ENCODE data around the gene TRIM42. TPM values are rescaled to one million over a fixed set of nuclear protein-coding genes. Genes with fewer than 3 reads are reported as not detected.

TRIM42 gene
- not detected for polyA plus RNA-seq (2012; ENCODE audit: low read depth, missing spikeins)

DNA sequence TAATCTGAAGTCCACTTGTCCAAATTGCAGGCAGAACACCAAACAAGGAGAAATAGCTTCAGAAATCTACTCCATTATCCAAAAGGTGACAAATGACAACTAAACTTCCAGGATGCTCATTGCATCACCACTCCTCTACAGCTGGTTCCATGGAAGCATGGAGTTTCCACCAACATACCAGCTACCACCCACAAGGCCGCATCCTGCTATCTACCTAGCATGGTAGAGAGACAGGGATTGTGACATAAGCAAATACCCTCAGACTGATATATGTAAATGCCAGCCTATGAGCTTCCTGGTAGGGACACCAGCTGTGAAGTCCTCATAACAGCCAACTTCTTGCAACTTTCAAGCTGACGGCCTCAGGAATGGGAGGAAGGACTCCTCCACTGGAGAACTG is at the start of gene TRIM42:
Gene TRIM42 (plus strand): TSS at position 301 of the 400 bp plus-strand sequence. CDS start 166 bp downstream, outside the sequence.
- no peak for FAIRE-seq
- no peak for DNase-seq (ENCODE audit: insufficient read length, low spot score)
- no peak for TF ChIP-seq SPI1 (IDR thresholded peaks at IDR 0.05; ENCODE audit: low read depth, low read length)
- no peak for TF ChIP-seq TAF1 (IDR thresholded peaks at IDR 0.05; ENCODE audit: low read depth, low read length)
- TF ChIP-seq POLR2AphosphoS5 (IDR thresholded peaks at IDR 0.05; ENCODE audit: low read depth, low read length) = no peak
- no peak for TF ChIP-seq PAX5 (IDR thresholded peaks at IDR 0.05; ENCODE audit: insufficient read depth, low read length, severe bottlenecking)
- no peak for TF ChIP-seq POU2F2 (IDR thresholded peaks at IDR 0.05; ENCODE audit: low read depth, low read length)
- no peak for TF ChIP-seq POLR2A (IDR thresholded peaks at IDR 0.05; ENCODE audit: low read depth, low read length)

DNA sequence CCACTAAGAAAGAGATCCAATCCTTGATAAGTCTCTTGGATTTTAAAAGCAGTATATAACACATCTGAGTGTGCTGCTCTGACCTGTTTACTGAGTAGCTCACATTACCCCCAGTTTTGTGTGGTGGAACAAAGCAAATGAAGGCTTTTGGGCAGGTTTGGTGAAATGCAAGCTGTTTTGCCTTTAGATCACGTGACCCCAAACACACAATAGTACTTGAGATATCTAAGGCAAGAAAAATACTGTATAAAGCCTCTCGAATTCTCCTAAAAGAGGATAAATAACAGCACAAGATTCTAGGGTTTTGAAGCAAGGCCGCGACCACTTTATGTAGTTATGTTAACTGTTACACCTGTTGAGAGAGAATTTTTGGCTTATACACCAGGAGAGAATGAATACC is 49.3 kb upstream of the TRIM42 start:
- FAIRE-seq = no peak
- TF ChIP-seq SPI1 (IDR thresholded peaks at IDR 0.05; ENCODE audit: low read depth, low read length) (no peak), PAX5 (IDR thresholded peaks at IDR 0.05; ENCODE audit: insufficient read depth, low read length, severe bottlenecking) (no peak), POLR2AphosphoS5 (IDR thresholded peaks at IDR 0.05; ENCODE audit: low read depth, low read length) (no peak), POLR2A (IDR thresholded peaks at IDR 0.05; ENCODE audit: low read depth, low read length) (no peak), TAF1 (IDR thresholded peaks at IDR 0.05; ENCODE audit: low read depth, low read length) (no peak), POU2F2 (IDR thresholded peaks at IDR 0.05; ENCODE audit: low read depth, low read length) (no peak)
- DNase-seq (ENCODE audit: insufficient read length, low spot score) = no peak

- DNase-seq (ENCODE audit: insufficient read length, low spot score) (no peak), FAIRE-seq (no peak)
- no peak for TF ChIP-seq POLR2AphosphoS5 (IDR thresholded peaks at IDR 0.05; ENCODE audit: low read depth, low read length)
- TF ChIP-seq TAF1 (IDR thresholded peaks at IDR 0.05; ENCODE audit: low read depth, low read length) = no peak
- TF ChIP-seq SPI1 (IDR thresholded peaks at IDR 0.05; ENCODE audit: low read depth, low read length) = no peak
- TF ChIP-seq PAX5 (IDR thresholded peaks at IDR 0.05; ENCODE audit: insufficient read depth, low read length, severe bottlenecking) = no peak
- no peak for TF ChIP-seq POU2F2 (IDR thresholded peaks at IDR 0.05; ENCODE audit: low read depth, low read length)
- TF ChIP-seq POLR2A (IDR thresholded peaks at IDR 0.05; ENCODE audit: low read depth, low read length) = no peak
Measured at GRCh38 chr3:140629357-140630137, 48.3 kb upstream of the TRIM42 start.

GRCh38 chr3:140630366-140630765 is 47.5 kb upstream of the TRIM42 start:
- no peak for FAIRE-seq
- DNase-seq (ENCODE audit: insufficient read length, low spot score) = no peak
- TF ChIP-seq POU2F2 (IDR thresholded peaks at IDR 0.05; ENCODE audit: low read depth, low read length) (no peak), POLR2AphosphoS5 (IDR thresholded peaks at IDR 0.05; ENCODE audit: low read depth, low read length) (no peak)

DNA sequence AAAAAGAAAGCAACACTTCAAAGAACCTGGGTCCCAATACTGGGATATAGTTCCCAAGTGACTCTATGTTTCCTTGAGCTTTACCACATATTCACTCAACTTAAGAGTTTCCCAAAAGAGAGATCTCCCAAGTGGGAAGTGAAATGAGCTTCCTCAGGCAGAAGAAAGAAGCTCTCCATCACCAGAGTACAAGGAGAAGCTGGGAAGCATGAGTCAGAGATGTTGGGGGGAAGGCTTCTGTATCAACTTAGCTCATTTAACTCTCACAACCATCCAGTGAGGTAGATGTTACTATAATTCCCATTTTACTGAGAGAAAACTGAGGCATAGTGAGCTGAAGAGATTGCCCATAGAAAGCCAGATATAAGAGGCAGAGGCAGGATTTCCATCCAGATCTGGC is 47.0 kb upstream of the TRIM42 start:
- FAIRE-seq (no peak), DNase-seq (ENCODE audit: insufficient read length, low spot score) (no peak)

DNA sequence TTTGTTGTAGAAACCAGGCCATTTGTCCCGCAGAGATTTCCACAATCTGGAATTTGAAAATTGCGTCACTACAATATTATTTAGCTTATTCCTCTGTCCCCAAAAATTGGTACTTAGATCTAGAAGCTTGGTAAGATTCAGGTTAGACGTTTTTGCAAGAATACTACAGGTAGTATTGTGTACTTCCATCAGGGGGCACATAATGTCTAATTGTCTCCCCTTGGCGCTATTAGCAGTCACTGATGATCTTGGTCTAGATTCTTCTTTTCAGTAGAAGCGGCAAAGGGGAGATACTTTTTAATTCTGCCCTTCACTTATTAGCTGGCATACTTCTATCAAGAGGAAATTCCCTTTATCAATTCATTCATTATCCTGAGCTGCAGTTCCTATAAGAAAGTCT is 42.6 kb upstream of the TRIM42 start:
- DNase-seq (ENCODE audit: insufficient read length, low spot score) = no peak
- no peak for FAIRE-seq

More for the DNA sequence above, 47.0 kb upstream of the TRIM42 start:
- TF ChIP-seq TAF1 (IDR thresholded peaks at IDR 0.05; ENCODE audit: low read depth, low read length) (no peak), POLR2A (IDR thresholded peaks at IDR 0.05; ENCODE audit: low read depth, low read length) (no peak), PAX5 (IDR thresholded peaks at IDR 0.05; ENCODE audit: insufficient read depth, low read length, severe bottlenecking) (no peak), POLR2AphosphoS5 (IDR thresholded peaks at IDR 0.05; ENCODE audit: low read depth, low read length) (no peak), POU2F2 (IDR thresholded peaks at IDR 0.05; ENCODE audit: low read depth, low read length) (no peak), SPI1 (IDR thresholded peaks at IDR 0.05; ENCODE audit: low read depth, low read length) (no peak)

DNA sequence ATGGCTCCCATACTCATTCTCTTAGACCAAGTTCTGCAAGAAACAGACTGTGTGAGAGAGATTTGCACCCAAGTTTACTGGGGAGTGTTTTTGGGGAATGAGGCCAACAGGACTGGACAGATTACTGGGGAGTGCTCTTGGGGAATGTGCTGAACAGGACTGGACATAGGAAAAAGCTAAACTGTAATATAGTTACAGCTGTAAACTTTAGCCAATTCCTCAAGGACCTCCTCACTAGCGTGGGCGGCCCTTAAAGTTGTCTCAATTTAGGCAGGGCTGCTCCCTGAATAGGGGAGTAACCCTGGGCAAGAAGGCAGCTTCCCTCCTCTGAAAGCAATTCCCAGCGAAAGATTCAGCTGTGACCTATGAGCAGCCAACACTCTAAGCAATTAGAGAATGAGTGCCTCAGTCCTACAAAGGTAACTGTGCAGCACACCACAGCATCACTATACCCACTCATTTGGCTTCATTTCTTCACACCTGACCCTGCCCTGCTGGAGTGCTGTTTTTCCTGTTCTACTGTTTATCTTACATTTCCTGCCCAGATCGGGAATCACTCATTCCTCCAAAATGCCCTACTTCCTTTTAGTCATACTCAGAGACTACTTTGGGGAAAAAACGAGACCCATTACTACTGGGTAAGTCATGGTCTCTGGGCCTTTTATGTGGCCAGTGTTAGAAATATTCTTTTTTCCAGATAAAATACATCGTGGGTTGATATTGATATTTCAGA is 41.3 kb upstream of the TRIM42 start:
- DNase-seq (ENCODE audit: insufficient read length, low spot score) (no peak), FAIRE-seq (no peak)
- TF ChIP-seq POLR2AphosphoS5 (IDR thresholded peaks at IDR 0.05; ENCODE audit: low read depth, low read length) (no peak), PAX5 (IDR thresholded peaks at IDR 0.05; ENCODE audit: insufficient read depth, low read length, severe bottlenecking) (no peak)

More for the DNA sequence above, 42.6 kb upstream of the TRIM42 start:
- TF ChIP-seq TAF1 (IDR thresholded peaks at IDR 0.05; ENCODE audit: low read depth, low read length) (no peak), POU2F2 (IDR thresholded peaks at IDR 0.05; ENCODE audit: low read depth, low read length) (no peak), PAX5 (IDR thresholded peaks at IDR 0.05; ENCODE audit: insufficient read depth, low read length, severe bottlenecking) (no peak), SPI1 (IDR thresholded peaks at IDR 0.05; ENCODE audit: low read depth, low read length) (no peak), POLR2AphosphoS5 (IDR thresholded peaks at IDR 0.05; ENCODE audit: low read depth, low read length) (no peak), POLR2A (IDR thresholded peaks at IDR 0.05; ENCODE audit: low read depth, low read length) (no peak)

DNA sequence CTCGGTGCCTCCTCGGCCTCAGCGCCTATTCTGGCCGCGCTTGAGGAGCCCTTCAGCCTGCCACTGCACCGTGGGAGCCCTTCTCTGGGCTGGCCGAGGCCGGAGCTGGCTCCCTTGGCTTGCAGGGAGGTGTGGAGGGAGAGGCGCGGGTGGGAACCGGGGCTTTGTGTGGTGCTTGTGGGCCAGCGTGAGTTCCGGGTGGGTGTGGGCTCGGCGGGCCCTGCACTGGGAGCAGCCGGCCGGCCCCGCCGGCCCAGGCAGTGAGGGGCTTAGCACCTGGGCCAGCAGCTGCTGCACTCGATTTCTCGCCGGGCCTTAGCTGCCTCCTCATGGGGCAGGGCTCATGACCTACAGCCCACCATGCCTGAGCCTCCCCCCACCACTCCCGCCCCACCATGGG is 26.6 kb upstream of the TRIM42 start:
- no peak for DNase-seq (ENCODE audit: insufficient read length, low spot score)
- TF ChIP-seq POU2F2 (IDR thresholded peaks at IDR 0.05; ENCODE audit: low read depth, low read length) = no peak
- TF ChIP-seq POLR2AphosphoS5 (IDR thresholded peaks at IDR 0.05; ENCODE audit: low read depth, low read length) = no peak
- no peak for TF ChIP-seq POLR2A (IDR thresholded peaks at IDR 0.05; ENCODE audit: low read depth, low read length)
- no peak for FAIRE-seq

- FAIRE-seq = no peak
- no peak for TF ChIP-seq POLR2A (IDR thresholded peaks at IDR 0.05; ENCODE audit: low read depth, low read length)
- DNase-seq (ENCODE audit: insufficient read length, low spot score) = no peak
Measured at GRCh38 chr3:140655678-140656077, 22.2 kb upstream of the TRIM42 start.

DNA sequence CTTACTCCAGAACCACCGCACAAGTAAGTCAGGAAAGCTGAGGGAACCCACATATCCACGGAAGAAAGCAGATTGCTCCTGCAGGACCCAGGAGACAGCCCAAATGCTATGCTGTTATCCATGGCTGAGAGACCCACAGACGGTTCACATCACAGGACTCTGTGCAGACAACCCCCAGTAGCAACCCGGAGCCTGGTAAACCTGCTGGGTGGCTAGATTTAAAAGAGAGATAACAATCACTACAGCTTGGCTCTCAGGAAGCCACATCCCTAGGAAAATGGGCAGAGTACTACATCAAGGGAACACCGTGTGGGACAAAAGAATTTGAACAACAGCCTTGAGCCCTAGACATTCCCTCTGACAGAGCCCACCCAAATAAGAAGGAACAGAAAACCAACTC is 13.8 kb upstream of the TRIM42 start:
- FAIRE-seq (no peak), DNase-seq (ENCODE audit: insufficient read length, low spot score) (no peak)

More for the DNA sequence above, 13.8 kb upstream of the TRIM42 start:
- TF ChIP-seq POU2F2 (IDR thresholded peaks at IDR 0.05; ENCODE audit: low read depth, low read length) (no peak), TAF1 (IDR thresholded peaks at IDR 0.05; ENCODE audit: low read depth, low read length) (no peak), POLR2AphosphoS5 (IDR thresholded peaks at IDR 0.05; ENCODE audit: low read depth, low read length) (no peak), SPI1 (IDR thresholded peaks at IDR 0.05; ENCODE audit: low read depth, low read length) (no peak), PAX5 (IDR thresholded peaks at IDR 0.05; ENCODE audit: insufficient read depth, low read length, severe bottlenecking) (no peak), POLR2A (IDR thresholded peaks at IDR 0.05; ENCODE audit: low read depth, low read length) (no peak)
